OCI-LY1 (cell line): ENCODE measurements around the gene RDH13.

Experiments used
- EZH2 ChIP-seq: fragments of 200-600 bp; sonication (generic), shearing (Covaris generic); IDR thresholded peaks from 2 replicates; pipeline ENCODE4 v1.8.0; 2017; ENCODE audit warnings: borderline replicate concordance, mixed run types, mild to moderate bottlenecking, antibody characterized with exemption, low read length, moderate library complexity, mixed read lengths
- TF ChIP-seq, protein P1 (sequence below): fragments of 200-600 bp; sonication (generic), shearing (Covaris generic); IDR thresholded peaks from 2 replicates; pipeline ENCODE4 v1.5.1; 2017; ENCODE audit warnings: mild to moderate bottlenecking, antibody characterized with exemption, low read length, moderate library complexity, mixed read lengths

DNA sequence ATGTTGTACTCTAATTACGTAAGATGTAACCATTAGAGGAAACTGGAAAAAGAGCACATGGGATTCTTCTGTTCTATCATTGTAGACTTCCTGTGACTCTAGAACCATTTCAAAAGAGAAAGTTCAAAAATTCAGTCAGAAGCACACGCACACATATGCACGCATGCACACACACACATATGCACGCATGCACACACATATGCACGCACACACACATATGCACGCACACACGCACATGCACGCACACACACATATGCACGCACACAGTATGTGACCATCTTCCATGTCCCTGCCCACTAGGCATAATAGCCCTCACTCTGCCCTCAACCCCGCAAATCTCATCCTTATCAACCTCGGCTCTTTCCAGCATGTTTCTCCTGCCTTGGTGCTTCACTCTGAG, 38.8 kb downstream of the RDH13 start:
- TF ChIP-seq, protein P1, sequence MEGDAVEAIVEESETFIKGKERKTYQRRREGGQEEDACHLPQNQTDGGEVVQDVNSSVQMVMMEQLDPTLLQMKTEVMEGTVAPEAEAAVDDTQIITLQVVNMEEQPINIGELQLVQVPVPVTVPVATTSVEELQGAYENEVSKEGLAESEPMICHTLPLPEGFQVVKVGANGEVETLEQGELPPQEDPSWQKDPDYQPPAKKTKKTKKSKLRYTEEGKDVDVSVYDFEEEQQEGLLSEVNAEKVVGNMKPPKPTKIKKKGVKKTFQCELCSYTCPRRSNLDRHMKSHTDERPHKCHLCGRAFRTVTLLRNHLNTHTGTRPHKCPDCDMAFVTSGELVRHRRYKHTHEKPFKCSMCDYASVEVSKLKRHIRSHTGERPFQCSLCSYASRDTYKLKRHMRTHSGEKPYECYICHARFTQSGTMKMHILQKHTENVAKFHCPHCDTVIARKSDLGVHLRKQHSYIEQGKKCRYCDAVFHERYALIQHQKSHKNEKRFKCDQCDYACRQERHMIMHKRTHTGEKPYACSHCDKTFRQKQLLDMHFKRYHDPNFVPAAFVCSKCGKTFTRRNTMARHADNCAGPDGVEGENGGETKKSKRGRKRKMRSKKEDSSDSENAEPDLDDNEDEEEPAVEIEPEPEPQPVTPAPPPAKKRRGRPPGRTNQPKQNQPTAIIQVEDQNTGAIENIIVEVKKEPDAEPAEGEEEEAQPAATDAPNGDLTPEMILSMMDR: no peak
- TF ChIP-seq EZH2: no peak
